SK-N-SH (cell line): Measurements from ENCODE around the gene TSEN2.

Experiments used
- EZH2phosphoT487 ChIP-seq: fragments of 200-600 bp; sonication (generic); IDR thresholded peaks from 2 replicates; pipeline ENCODE4 v1.6.1; 2017; ENCODE audit warnings: low read depth, mixed run types, mild to moderate bottlenecking, antibody characterized with exemption, moderate library complexity, borderline replicate concordance
- SMC3 ChIP-seq: IDR thresholded peaks from 2 replicates; pipeline ENCODE4 v1.6.1; 2012; ENCODE audit warnings: low read depth, low read length, improper control_type of control experiment
- TF ChIP-seq, protein P1 (sequence below): IDR thresholded peaks from 2 replicates; pipeline ENCODE4 v1.6.1; 2012; ENCODE audit warnings: mild to moderate bottlenecking, low read depth, low read length, moderate library complexity

DNA sequence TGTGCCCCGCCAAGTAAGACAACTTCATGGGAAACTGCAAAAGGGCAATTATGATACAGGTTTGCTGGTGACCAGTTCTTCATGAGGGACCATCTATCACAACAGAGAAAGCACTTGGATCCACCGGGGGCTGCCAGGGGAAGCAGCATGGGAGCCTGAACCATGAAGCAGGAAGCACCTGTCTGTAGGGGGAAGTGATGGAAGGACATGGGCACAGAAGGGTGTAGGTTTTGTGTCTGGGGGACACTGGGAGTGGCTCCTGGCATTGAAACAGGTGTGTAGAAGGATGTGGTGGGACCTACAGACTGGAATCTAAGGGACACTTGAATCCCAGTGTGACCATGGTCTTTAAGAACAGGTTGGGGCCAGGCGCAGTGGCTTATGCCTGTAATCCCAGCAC is 95.2 kb downstream of the TSEN2 start:
- TF ChIP-seq, protein P1, sequence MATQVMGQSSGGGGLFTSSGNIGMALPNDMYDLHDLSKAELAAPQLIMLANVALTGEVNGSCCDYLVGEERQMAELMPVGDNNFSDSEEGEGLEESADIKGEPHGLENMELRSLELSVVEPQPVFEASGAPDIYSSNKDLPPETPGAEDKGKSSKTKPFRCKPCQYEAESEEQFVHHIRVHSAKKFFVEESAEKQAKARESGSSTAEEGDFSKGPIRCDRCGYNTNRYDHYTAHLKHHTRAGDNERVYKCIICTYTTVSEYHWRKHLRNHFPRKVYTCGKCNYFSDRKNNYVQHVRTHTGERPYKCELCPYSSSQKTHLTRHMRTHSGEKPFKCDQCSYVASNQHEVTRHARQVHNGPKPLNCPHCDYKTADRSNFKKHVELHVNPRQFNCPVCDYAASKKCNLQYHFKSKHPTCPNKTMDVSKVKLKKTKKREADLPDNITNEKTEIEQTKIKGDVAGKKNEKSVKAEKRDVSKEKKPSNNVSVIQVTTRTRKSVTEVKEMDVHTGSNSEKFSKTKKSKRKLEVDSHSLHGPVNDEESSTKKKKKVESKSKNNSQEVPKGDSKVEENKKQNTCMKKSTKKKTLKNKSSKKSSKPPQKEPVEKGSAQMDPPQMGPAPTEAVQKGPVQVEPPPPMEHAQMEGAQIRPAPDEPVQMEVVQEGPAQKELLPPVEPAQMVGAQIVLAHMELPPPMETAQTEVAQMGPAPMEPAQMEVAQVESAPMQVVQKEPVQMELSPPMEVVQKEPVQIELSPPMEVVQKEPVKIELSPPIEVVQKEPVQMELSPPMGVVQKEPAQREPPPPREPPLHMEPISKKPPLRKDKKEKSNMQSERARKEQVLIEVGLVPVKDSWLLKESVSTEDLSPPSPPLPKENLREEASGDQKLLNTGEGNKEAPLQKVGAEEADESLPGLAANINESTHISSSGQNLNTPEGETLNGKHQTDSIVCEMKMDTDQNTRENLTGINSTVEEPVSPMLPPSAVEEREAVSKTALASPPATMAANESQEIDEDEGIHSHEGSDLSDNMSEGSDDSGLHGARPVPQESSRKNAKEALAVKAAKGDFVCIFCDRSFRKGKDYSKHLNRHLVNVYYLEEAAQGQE, result no peak
- TF ChIP-seq SMC3, result no peak
- no peak for TF ChIP-seq EZH2phosphoT487
